ENCODE measurements around the gene IFITM5.

The IFITM5 gene

DNA sequence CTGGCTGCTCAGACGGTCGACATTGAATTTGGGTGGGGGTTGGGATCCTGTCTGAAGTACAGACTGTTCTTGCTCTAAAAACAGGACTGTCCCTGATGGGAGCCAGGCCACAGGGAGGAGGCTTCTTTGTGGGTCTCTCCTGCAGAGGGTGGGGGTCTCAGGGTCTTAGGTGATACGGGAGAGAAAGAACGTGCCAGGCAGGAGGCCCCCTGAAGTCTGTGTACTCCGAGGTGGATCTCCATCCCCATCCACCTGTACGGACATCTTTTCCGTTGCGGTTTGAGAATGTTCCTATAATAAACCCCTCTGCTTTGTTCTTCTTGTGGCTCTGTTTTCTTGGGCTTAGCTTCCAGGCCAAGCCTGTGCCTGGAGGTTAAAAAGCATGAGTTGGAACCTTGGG is 46.7 kb downstream of the IFITM5 start:
- peaks cover 4% of the 10 kb centered on the region for H3K27me3 Mint-ChIP-seq (ENCODE audit: low read depth)
- peaks cover 51% of the 10 kb centered on the region for H3K36me3 Mint-ChIP-seq (ENCODE audit: low read depth)
- H3K9me3 Mint-ChIP-seq: no peaks in the 10 kb centered on the region
- H3K27ac Mint-ChIP-seq: no peak overlapping the region
- TF ChIP-seq, protein P1, sequence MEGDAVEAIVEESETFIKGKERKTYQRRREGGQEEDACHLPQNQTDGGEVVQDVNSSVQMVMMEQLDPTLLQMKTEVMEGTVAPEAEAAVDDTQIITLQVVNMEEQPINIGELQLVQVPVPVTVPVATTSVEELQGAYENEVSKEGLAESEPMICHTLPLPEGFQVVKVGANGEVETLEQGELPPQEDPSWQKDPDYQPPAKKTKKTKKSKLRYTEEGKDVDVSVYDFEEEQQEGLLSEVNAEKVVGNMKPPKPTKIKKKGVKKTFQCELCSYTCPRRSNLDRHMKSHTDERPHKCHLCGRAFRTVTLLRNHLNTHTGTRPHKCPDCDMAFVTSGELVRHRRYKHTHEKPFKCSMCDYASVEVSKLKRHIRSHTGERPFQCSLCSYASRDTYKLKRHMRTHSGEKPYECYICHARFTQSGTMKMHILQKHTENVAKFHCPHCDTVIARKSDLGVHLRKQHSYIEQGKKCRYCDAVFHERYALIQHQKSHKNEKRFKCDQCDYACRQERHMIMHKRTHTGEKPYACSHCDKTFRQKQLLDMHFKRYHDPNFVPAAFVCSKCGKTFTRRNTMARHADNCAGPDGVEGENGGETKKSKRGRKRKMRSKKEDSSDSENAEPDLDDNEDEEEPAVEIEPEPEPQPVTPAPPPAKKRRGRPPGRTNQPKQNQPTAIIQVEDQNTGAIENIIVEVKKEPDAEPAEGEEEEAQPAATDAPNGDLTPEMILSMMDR (IDR thresholded peaks at IDR 0.05; ENCODE audit: unreplicated experiment in 3 of 3): no peak
- no peak overlapping the region for H3K4me3 Mint-ChIP-seq
- no peaks in the 10 kb centered on the region for H3K4me1 Mint-ChIP-seq

DNA sequence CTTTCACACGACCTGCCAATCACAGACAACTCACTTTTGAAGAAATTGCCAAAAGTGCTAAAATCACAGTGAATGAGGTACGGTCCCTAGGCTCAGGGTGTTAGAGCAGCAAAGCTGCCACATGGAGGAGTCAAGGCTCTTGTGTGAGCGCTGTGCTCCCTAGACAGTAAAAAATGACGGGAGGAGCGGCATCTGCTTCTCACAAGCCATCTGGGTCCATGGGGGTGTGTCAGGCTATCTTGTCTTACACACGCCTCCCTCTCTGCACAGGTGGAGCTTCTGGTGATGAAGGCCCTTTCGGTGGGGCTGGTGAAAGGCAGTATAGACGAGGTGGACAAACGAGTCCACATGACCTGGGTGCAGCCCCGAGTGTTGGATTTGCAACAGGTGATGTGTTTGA is 47.8 kb downstream of the IFITM5 start:
- Mint-ChIP-seq H3K27ac (no peak overlapping the region), H3K4me1 (no peaks in the 10 kb centered on the region), H3K36me3 (ENCODE audit: low read depth) (peaks cover 61% of the 10 kb centered on the region), H3K27me3 (ENCODE audit: low read depth) (peaks cover 4% of the 10 kb centered on the region), H3K9me3 (no peaks in the 10 kb centered on the region), H3K4me3 (no peak overlapping the region)
- TF ChIP-seq, protein P1 (IDR thresholded peaks at IDR 0.05; ENCODE audit: unreplicated experiment in 3 of 3): no peak

DNA sequence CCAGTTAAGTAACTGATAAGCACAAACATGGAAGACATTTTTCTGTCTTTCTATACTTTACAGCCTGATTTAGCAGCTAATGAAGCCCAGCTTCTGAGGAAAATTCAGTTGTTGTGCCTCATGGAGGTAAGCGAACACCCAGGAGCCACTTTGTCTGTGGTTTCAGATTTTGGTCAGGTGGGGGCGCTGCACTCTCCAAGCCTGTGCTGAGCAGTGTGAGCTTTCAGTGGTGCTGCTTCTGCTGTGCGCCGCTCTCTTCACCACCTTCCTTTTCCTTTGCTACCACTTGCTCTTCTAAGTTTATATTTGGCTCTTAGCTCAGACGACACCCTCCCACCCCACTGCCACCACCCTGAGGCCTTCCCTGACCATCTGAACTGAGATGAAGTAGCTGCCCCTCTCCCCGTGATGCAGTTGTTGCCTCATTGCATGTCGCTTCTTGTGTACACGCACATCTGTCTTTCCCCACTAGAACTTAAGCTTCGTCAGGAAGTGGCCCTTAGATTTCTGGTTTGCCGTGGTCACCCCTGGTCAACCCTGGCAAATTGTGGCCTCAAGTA is 48.5 kb downstream of the IFITM5 start:
- no peaks in the 10 kb centered on the region for H3K9me3 Mint-ChIP-seq
- peaks cover 69% of the 10 kb centered on the region for H3K36me3 Mint-ChIP-seq (ENCODE audit: low read depth)
- TF ChIP-seq, protein P1 (IDR thresholded peaks at IDR 0.05; ENCODE audit: unreplicated experiment in 3 of 3): peak; percentile 54 to 63 (median 54)
- no peak overlapping the region for H3K4me3 Mint-ChIP-seq
- peaks cover 4% of the 10 kb centered on the region for H3K27me3 Mint-ChIP-seq (ENCODE audit: low read depth)
- H3K27ac Mint-ChIP-seq: no peak overlapping the region
- no peaks in the 10 kb centered on the region for H3K4me1 Mint-ChIP-seq

DNA sequence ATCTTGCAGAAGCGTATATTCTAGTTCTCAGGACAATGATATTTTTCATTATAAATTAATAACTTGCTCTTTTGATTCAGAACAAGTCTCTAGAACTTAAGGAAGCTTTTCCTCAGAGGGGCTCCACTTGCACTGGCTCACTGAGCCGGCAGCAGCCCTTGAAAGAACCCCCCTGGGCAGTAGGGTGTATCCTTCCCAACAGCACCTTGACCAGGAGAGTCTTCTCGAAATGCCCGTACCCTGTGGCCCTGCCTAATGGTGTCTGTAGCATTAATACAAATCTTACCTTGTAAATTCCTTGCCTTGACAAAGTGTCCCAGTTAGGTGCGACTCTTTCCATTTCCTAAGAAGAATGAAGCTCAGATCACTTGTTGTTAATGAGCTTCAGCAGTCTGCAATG is 49.1 kb downstream of the IFITM5 start:
- Mint-ChIP-seq H3K4me1 (no peaks in the 10 kb centered on the region), H3K9me3 (no peaks in the 10 kb centered on the region), H3K4me3 (no peak overlapping the region), H3K27me3 (ENCODE audit: low read depth) (peaks cover 4% of the 10 kb centered on the region), H3K36me3 (ENCODE audit: low read depth) (peaks cover 74% of the 10 kb centered on the region), H3K27ac (no peak overlapping the region)
- TF ChIP-seq, protein P1 (IDR thresholded peaks at IDR 0.05; ENCODE audit: unreplicated experiment in 3 of 3): no peak

DNA sequence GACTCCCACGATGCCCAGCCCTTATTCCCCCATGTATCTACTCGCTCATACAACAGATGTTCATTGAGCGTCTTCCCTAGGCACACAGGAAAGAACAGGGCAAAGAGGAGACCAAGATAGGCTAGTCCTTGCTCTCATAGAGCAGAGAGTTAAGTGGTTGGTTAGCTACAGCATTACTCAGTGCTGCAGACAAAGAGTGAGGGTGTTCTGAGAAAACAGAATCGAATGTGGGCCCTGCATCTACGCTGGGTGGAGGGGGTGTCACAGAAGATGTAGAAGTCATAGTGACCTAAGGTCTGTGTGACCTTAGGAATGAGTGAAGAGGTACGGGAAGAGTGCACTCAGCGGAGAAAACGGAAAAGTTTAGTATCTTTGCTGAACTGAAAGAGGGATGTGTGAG is 50.3 kb downstream of the IFITM5 start:
- TF ChIP-seq, protein P1 (IDR thresholded peaks at IDR 0.05; ENCODE audit: unreplicated experiment in 3 of 3): no peak
- Mint-ChIP-seq H3K36me3 (ENCODE audit: low read depth) (peaks cover 81% of the 10 kb centered on the region), H3K4me3 (no peak overlapping the region), H3K9me3 (no peaks in the 10 kb centered on the region), H3K4me1 (no peaks in the 10 kb centered on the region), H3K27ac (no peak overlapping the region), H3K27me3 (ENCODE audit: low read depth) (peaks cover 4% of the 10 kb centered on the region)
